B cell (primary cell): Measurements from ENCODE around the gene DNAJB2. TPM values are rescaled to one million over a fixed set of nuclear protein-coding genes. Genes with fewer than 3 reads are reported as not detected.
A peak's percentile ranks its signal among the peaks of the same experiment; 100 is the strongest.

Source experiments
- ATAC-seq: fragments of 200-7000 bp; cut with Tn5 transposase; one replicate; pipeline ENCODE4 v1.10.0; 2021; ENCODE audit warnings: low read depth, mild to moderate bottlenecking, moderate number of reproducible peaks, moderate library complexity
- CTCF ChIA-PET: fragments of 350-600 bp; sonication (Branson Sonifier 250); formaldehyde crosslinking; loops from one replicate; lab custom pipeline; 2021; ENCODE audit warnings: antibody characterized with exemption, inconsistent platforms; lab: Charles Lee
- POLR2A ChIA-PET: fragments of 350-600 bp; sonication (Branson Sonifier 250); formaldehyde crosslinking; loops from one replicate; lab custom pipeline; 2021; ENCODE audit warnings: antibody characterized with exemption; lab: Charles Lee
- DNase-seq: peaks from one replicate; pipeline ENCODE4 v3.0.0; 2013
- H2AFZ ChIP-seq: 2 replicates; pipeline ENCODE4 v1.6.1; 2012; ENCODE audit warnings: mild to moderate bottlenecking, low read depth, low read length; ENCODE audit not compliant: insufficient read depth, poor library complexity, severe bottlenecking
- H3K27ac ChIP-seq, 2 donors: 1 replicate in 1 of 2; 2 replicates in 1 of 2; pipeline ENCODE4 v1.5.1; 2012 to 2013; ENCODE audit warnings: low read length in 2 of 2, mild to moderate bottlenecking in 2 of 2, moderate library complexity in 1 of 2
- H3K27me3 ChIP-seq, 4 experiments: fragments of 200-600 bp in 1 of 4; sonication (generic) in 1 of 4; replicated peaks in 1 of 4; 1 replicate in 2 of 4; 2 replicates in 2 of 4; pipeline versions ENCODE4 v1.6.1 to v1.7.0; 2013 to 2016; ENCODE audit warnings: low read length in 3 of 4, mild to moderate bottlenecking in 2 of 4, mixed read lengths in 1 of 4, moderate library complexity in 1 of 4; ENCODE audit not compliant: insufficient read depth in 4 of 4, control insufficient read depth in 3 of 4; ENCODE audit errors: control extremely low read depth in 1 of 4
- H3K36me3 ChIP-seq, 2 experiments: replicated peaks in 1 of 2; 1 replicate in 1 of 2; 2 replicates in 1 of 2; pipeline versions ENCODE4 v1.6.1 to v1.7.1; 2013; ENCODE audit warnings: low read length in 1 of 2; ENCODE audit not compliant: insufficient read depth in 2 of 2, control insufficient read depth in 1 of 2; ENCODE audit errors: control extremely low read depth in 1 of 2, extremely low read depth in 1 of 2
- H3K4me1 ChIP-seq, 2 donors: fragments of 200-600 bp in 1 of 2; sonication (generic) in 1 of 2; 1 replicate in 1 of 2; 2 replicates in 1 of 2; pipeline versions ENCODE4 v1.5.1 to v1.6.1; 2013 to 2017; ENCODE audit warnings: low read length in 2 of 2; ENCODE audit not compliant: control insufficient read depth in 2 of 2, insufficient read depth in 2 of 2
- H3K4me2 ChIP-seq: replicated peaks from 2 replicates; pipeline ENCODE3; 2012; ENCODE audit warnings: mild to moderate bottlenecking, low read depth, low read length; ENCODE audit not compliant: poor library complexity, severe bottlenecking
- H3K4me3 ChIP-seq, 5 experiments: fragments of 200-600 bp in 1 of 5; sonication (generic) in 1 of 5; 1 replicate in 3 of 5; 2 replicates in 2 of 5; pipeline versions ENCODE4 v1.5.1 to v1.7.0; 2011 to 2016; ENCODE audit warnings: low read length in 4 of 5, mild to moderate bottlenecking in 4 of 5, low read depth in 2 of 5, control low read depth in 1 of 5, moderate library complexity in 1 of 5; ENCODE audit not compliant: insufficient read depth in 1 of 5; ENCODE audit errors: control extremely low read depth in 1 of 5, extremely low read depth in 1 of 5
- H3K79me2 ChIP-seq: fragments of 200-600 bp; sonication (generic); one replicate; pipeline ENCODE4 v1.6.0; 2016; ENCODE audit warnings: low read length; ENCODE audit not compliant: control insufficient read depth, insufficient read depth
- H3K9ac ChIP-seq: fragments of 200-600 bp; sonication (generic); 2 replicates; pipeline ENCODE4 v1.6.1; 2017; ENCODE audit warnings: mild to moderate bottlenecking, low read length, moderate library complexity
- H3K9me3 ChIP-seq, 3 donors: one replicate each; pipeline versions ENCODE4 v1.6.1 to v1.7.1; 2013; ENCODE audit warnings: low read length in 2 of 3; ENCODE audit not compliant: control insufficient read depth in 2 of 3, insufficient read depth in 1 of 3; ENCODE audit errors: control extremely low read depth in 1 of 3
- H4K20me1 ChIP-seq: 2 replicates; pipeline ENCODE4 v1.6.0; 2012; ENCODE audit warnings: mild to moderate bottlenecking, low read length; ENCODE audit not compliant: insufficient read depth, control insufficient read depth, poor library complexity, severe bottlenecking
- H3K27ac Mint-ChIP-seq: one replicate; pipeline ENCODE4 v1.8.0; 2021; ENCODE audit warnings: mixed read lengths
- H3K27me3 Mint-ChIP-seq: one replicate; pipeline ENCODE4 v1.8.0; 2021; ENCODE audit warnings: mixed read lengths
- H3K4me1 Mint-ChIP-seq: one replicate; pipeline ENCODE4 v1.8.0; 2021; ENCODE audit warnings: mixed read lengths
- H3K4me3 Mint-ChIP-seq: one replicate; pipeline ENCODE4 v1.8.0; 2021; ENCODE audit warnings: mixed read lengths
- H3K9me3 Mint-ChIP-seq: one replicate; pipeline ENCODE4 v1.8.0; 2022; ENCODE audit warnings: mixed read lengths; ENCODE audit not compliant: insufficient read depth
- CTCF ChIP-seq: fragments of 200-600 bp; IDR thresholded peaks from one replicate; pipeline ENCODE4 v1.8.0; 2022; ENCODE audit warnings: antibody characterized with exemption, mild to moderate bottlenecking
- EZH2 ChIP-seq: IDR thresholded peaks from 2 replicates; pipeline ENCODE4 v1.6.1; 2012; ENCODE audit warnings: borderline replicate concordance, low read depth, mild to moderate bottlenecking, moderate library complexity, low read length; ENCODE audit not compliant: insufficient read depth, poor library complexity, severe bottlenecking
- WGBS: methylation state at CpG from one replicate; pipeline ENCODE4 v1.1.5; 2013; ENCODE audit warnings: missing lambda C conversion rate; ENCODE audit not compliant: insufficient coverage; 5-methylcytosine and 5-hydroxymethylcytosine counted together
- intact Hi-C: fragments of 100-400 bp; cut with micrococcal nuclease; formaldehyde crosslinking; loops from one replicate; pipeline ENCODE4 v1.10.0; 2022
- polyA plus RNA-seq: library from polyadenylated mRNA; depleted of rRNA; stranded (reverse); fragments of >200 nt; gene quantifications from 2 replicates; pipeline ENCODE4 v1.2.3, GENCODE V29; 2012
- total RNA-seq, 2 donors: library from RNA; stranded (reverse); fragments of 120-200 nt in 1 of 2; gene quantifications; 1 replicate in 1 of 2; 2 replicates in 1 of 2; pipeline versions ENCODE4 v1.2.3 to v1.2.4, GENCODE V29; 2013 to 2022

DNAJB2 gene
- total and polyA plus RNA-seq, 2 donors (not counting 1 experiment from before 2014, with no cell fraction given): 127 to 184 TPM

GRCh38 chr2:219277703-219278654 is 1.2 kb upstream of the DNAJB2 start:
- no peaks in the 10 kb centered on the region for H3K27me3 ChIP-seq
- H3K4me1 ChIP-seq: peaks cover 32 to 48% of the 10 kb centered on the region in 2 donors
- 13% methylated on average over 23 of the region's 25 CpGs for WGBS
- ChIA-PET CTCF (interaction anchor here (0.9 to 15.8 kb wide), 21 partner anchors 9 to 618 kb away, joined by 3 to 239 read pairs (median 7); partner anchors contain the start of genes ANKZF1, ATG9A, BCS1L and CNPPD1), POLR2A (interaction anchor here (0.6 to 7.2 kb wide), 17 partner anchors 16 to 404 kb away, joined by 3 to 106 read pairs (median 9); partner anchors contain the start of genes ABCB6, ANKZF1, ATG9A and CNPPD1)
- intact Hi-C loops: loop anchor here (2.0 to 10.0 kb wide), 5 partner anchors 33 to 397 kb away; partner anchors contain the start of genes GLB1L, GMPPA, STK11IP and STK16
- peak overlapping the region; percentile 65 for H3K9ac ChIP-seq
- Mint-ChIP-seq H3K9me3 (no peaks in the 10 kb centered on the region), H3K27ac (peak overlapping the region; percentile 96), H3K27me3 (no peaks in the 10 kb centered on the region), H3K4me3 (peak overlapping the region; percentile 92), H3K4me1 (peaks cover 52% of the 10 kb centered on the region)
- H4K20me1 ChIP-seq: peaks cover 24% of the 10 kb centered on the region
- TF ChIP-seq CTCF (peak; percentile 98), EZH2 (no peak)
- H3K4me2 ChIP-seq: peak overlapping the region; percentile 93
- no peaks in the 10 kb centered on the region for H3K9me3 ChIP-seq
- DNase-seq (peak; percentile 88), ATAC-seq (peak; percentile 15)
- H3K36me3 ChIP-seq: peaks cover 2 to 29% of the 10 kb centered on the region in 2 experiments
- peak overlapping the region; percentile 63 for H2AFZ ChIP-seq
- peaks cover 36% of the 10 kb centered on the region for H3K79me2 ChIP-seq
- H3K27ac ChIP-seq: peak overlapping the region; percentile 98 to 100
- peak overlapping the region; percentile 46 to 77 (median 67) for H3K4me3 ChIP-seq
